Esophagus muscularis mucosa (tissue), 3 donors: ENCODE results near the gene TTC34.

ENCODE experiments used
- CTCF ChIP-seq, 3 experiments: fragments of 200-600 bp in 2 of 3; fragments of 450-650 bp in 1 of 3; sonication (generic) in 2 of 3; IDR thresholded peaks; one replicate each; pipeline ENCODE4 v1.5.1; 2017 to 2019; ENCODE audit warnings: antibody characterized with exemption in 3 of 3, mild to moderate bottlenecking in 2 of 3, moderate library complexity in 1 of 3
- POLR2A ChIP-seq: fragments of 450-650 bp; IDR thresholded peaks from one replicate; pipeline ENCODE4 v1.6.1; 2017; ENCODE audit warnings: antibody characterized with exemption, moderate library complexity, mild to moderate bottlenecking, low read depth
- POLR2AphosphoS5 ChIP-seq, 2 donors: sonication (generic); formaldehyde crosslinking; IDR thresholded peaks; one replicate each; pipeline ENCODE4 v1.6.1; 2017; ENCODE audit warnings: antibody characterized with exemption in 2 of 2

GRCh38 chr1:2799811-2800663 lies 1.5 kb downstream of the TTC34 start:
- TF ChIP-seq CTCF (IDR thresholded peaks at IDR 0.05) (no peak), POLR2A (no peak), POLR2AphosphoS5 (IDR thresholded peaks at IDR 0.05) (no peak)
